ENCODE results near the gene CLEC2L. TPM values are rescaled to one million over a fixed set of nuclear protein-coding genes. Genes with fewer than 3 reads are reported as not detected.

Gene CLEC2L
- total and polyA plus RNA-seq, 5 donors from 2014 or later = 0.39 TPM; not detected in 4

DNA sequence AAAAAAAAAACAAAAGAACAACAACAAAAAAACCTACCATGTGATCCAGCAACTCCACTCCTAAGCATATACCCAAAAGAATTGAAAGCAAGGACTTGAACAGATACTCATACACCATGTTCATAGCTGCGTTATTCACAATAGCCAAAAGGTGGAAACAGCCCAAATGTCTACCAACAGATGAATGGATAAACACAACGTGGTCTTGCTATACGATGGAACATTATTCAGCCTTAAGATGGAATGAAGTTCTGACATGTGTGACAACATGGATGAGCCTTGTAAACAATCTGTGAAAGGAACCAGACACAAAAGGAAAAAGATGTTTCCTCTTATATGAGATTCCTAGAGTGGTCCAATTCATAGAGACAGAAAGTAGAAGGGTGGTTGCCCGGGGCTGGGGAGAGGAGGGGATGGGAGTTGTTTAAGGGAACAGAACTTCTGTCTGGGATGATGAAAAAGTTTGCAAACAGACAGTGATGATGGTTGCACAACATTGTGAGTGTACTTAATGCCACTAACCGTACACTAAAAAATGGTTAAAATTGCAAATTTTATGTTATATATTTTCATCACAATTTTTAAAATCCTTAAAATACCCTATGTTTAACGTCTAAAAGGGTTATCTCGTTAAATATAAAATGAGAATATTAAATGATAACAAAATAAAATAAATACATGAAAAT lies 11.6 kb downstream of the CLEC2L start:
- H3K4me1 Mint-ChIP-seq = peaks cover 0 to 4% (median 0%) of the 10 kb centered on the region in 4 donors
- no peak overlapping the region for H3K4me3 Mint-ChIP-seq
- no peak for ATAC-seq (ENCODE audit: low read depth in 2 of 2)
- H3K27ac ChIP-seq (ENCODE audit: insufficient read depth, low read length, poor library complexity, severe bottlenecking) = no peak overlapping the region
- no peaks in the 10 kb centered on the region for H3K36me3 Mint-ChIP-seq
- no peaks in the 10 kb centered on the region for H3K36me3 ChIP-seq (ENCODE audit: control insufficient read depth, insufficient read depth, low read length)
- H3K4me3 ChIP-seq (ENCODE audit: low read depth, low read length) = no peak overlapping the region
- H3K27me3 ChIP-seq (ENCODE audit: control insufficient read depth, insufficient read depth, low read length) = peaks cover 3% of the 10 kb centered on the region
- H3K9me3 ChIP-seq (ENCODE audit: control insufficient read depth in 2 of 2, low read length in 2 of 2) = no peaks in the 10 kb centered on the region
- H3K27ac Mint-ChIP-seq = no peak overlapping the region
- H3K9me3 Mint-ChIP-seq = peaks cover 0 to 4% (median 0%) of the 10 kb centered on the region in 7 donors
- H3K27me3 Mint-ChIP-seq = peaks cover 22% of the 10 kb centered on the region
- no peak for DNase-seq
- H3K4me1 ChIP-seq (ENCODE audit: control insufficient read depth, insufficient read depth, low read length, poor library complexity, severe bottlenecking) = no peaks in the 10 kb centered on the region

DNA sequence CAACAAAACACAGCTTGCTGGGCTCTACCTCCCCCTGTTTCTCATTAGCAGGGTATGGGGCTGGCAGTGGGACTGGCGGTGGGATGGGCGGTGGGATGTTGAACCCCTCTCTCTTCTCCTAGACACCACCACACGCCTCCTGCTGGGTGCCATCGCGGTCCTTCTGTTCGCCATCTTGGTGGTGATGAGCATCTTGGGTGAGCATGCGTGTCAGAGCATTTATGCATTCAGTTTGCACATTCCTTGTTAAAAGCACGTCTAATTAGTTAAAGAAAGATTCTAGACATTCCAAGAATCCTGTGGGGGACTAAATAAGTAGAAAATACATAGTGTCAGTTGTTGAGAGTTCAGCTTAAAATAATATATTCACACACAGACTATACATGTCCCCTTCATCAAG lies 12.7 kb downstream of the CLEC2L start:
- peaks cover 16% of the 10 kb centered on the region for H3K27me3 Mint-ChIP-seq
- peaks cover 0 to 1% (median 0%) of the 10 kb centered on the region in 4 donors for H3K4me1 Mint-ChIP-seq
- no peaks in the 10 kb centered on the region for H3K36me3 ChIP-seq (ENCODE audit: control insufficient read depth, insufficient read depth, low read length)

GRCh38 chr7:139538881-139539635 lies 15.6 kb downstream of the CLEC2L start:
- Mint-ChIP-seq H3K4me1 (no peaks in the 10 kb centered on the region), H3K27me3 (peaks cover 4% of the 10 kb centered on the region), H3K27ac (no peak overlapping the region), H3K9me3 (no peaks in the 10 kb centered on the region), H3K36me3 (no peaks in the 10 kb centered on the region), H3K4me3 (no peak overlapping the region)
- Histone ChIP-seq H3K4me3 (ENCODE audit: low read depth, low read length) (no peak overlapping the region), H3K4me1 (ENCODE audit: control insufficient read depth, insufficient read depth, low read length, poor library complexity, severe bottlenecking) (no peaks in the 10 kb centered on the region), H3K27ac (ENCODE audit: insufficient read depth, low read length, poor library complexity, severe bottlenecking) (no peak overlapping the region), H3K36me3 (ENCODE audit: control insufficient read depth, insufficient read depth, low read length) (no peaks in the 10 kb centered on the region), H3K9me3 (ENCODE audit: control insufficient read depth in 2 of 2, low read length in 2 of 2) (no peaks in the 10 kb centered on the region), H3K27me3 (ENCODE audit: control insufficient read depth, insufficient read depth, low read length) (no peaks in the 10 kb centered on the region)
- DNase-seq = no peak
- ATAC-seq (ENCODE audit: low read depth in 2 of 2) = no peak

More for the DNA sequence above, 12.7 kb downstream of the CLEC2L start:
- peaks cover 0 to 2% (median 0%) of the 10 kb centered on the region in 7 donors for H3K9me3 Mint-ChIP-seq
- no peak overlapping the region for H3K4me3 ChIP-seq (ENCODE audit: low read depth, low read length)
- no peak overlapping the region for H3K4me3 Mint-ChIP-seq
- no peaks in the 10 kb centered on the region for H3K4me1 ChIP-seq (ENCODE audit: control insufficient read depth, insufficient read depth, low read length, poor library complexity, severe bottlenecking)
- no peak overlapping the region for H3K27ac ChIP-seq (ENCODE audit: insufficient read depth, low read length, poor library complexity, severe bottlenecking)
- DNase-seq (no peak), ATAC-seq (ENCODE audit: low read depth in 2 of 2) (no peak)
- no peaks in the 10 kb centered on the region for H3K9me3 ChIP-seq (ENCODE audit: control insufficient read depth in 2 of 2, low read length in 2 of 2)
- H3K27ac Mint-ChIP-seq = no peak overlapping the region
- no peaks in the 10 kb centered on the region for H3K36me3 Mint-ChIP-seq
- H3K27me3 ChIP-seq (ENCODE audit: control insufficient read depth, insufficient read depth, low read length) = peaks cover 3% of the 10 kb centered on the region

GRCh38 chr7:139540203-139540602 lies 16.7 kb downstream of the CLEC2L start:
- H3K27me3 ChIP-seq (ENCODE audit: control insufficient read depth, insufficient read depth, low read length) = no peaks in the 10 kb centered on the region
- H3K4me1 ChIP-seq (ENCODE audit: control insufficient read depth, insufficient read depth, low read length, poor library complexity, severe bottlenecking) = no peaks in the 10 kb centered on the region
- Mint-ChIP-seq H3K4me1 (no peaks in the 10 kb centered on the region), H3K27ac (no peak overlapping the region), H3K4me3 (no peak overlapping the region), H3K9me3 (no peaks in the 10 kb centered on the region), H3K27me3 (no peaks in the 10 kb centered on the region), H3K36me3 (no peaks in the 10 kb centered on the region)
- no peaks in the 10 kb centered on the region for H3K36me3 ChIP-seq (ENCODE audit: control insufficient read depth, insufficient read depth, low read length)
- ATAC-seq (ENCODE audit: low read depth in 2 of 2) = no peak
- no peak overlapping the region for H3K4me3 ChIP-seq (ENCODE audit: low read depth, low read length)
- DNase-seq = no peak
- H3K9me3 ChIP-seq (ENCODE audit: control insufficient read depth in 2 of 2, low read length in 2 of 2) = no peaks in the 10 kb centered on the region
- no peak overlapping the region for H3K27ac ChIP-seq (ENCODE audit: insufficient read depth, low read length, poor library complexity, severe bottlenecking)

DNA sequence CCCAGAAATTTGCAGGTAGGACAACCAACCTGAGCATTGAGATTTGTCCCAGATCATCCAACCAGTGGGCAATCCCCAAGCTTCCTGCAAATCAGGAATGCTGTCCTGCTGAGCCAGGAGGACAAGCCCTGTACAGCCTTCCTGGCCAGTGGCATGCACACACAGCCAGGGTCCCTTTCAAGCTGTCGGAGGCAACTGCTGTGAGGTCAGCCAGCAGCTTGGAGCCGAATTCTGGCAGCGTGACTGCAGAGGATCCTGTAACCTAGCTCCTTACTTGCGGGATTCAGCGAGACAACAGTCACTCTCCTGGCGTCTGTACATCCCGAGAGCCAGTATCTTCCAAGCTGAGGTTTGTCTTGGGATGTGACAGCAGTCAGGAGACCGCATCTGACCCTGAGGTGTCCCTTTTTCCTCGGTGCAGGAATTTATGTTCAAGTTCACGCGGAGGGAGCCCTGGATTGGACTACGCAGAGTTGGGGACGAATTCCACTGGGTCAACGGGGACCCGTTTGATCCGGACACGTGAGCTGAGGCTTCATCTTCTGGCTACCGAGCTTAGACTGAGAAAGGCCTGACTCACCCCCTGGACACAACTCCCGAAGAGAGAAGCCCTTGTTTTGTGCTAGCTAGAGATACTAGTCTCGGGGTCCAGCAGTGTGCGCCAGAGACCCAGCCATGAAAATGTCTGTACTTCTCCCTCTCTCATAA lies 18.3 kb downstream of the CLEC2L start:
- Mint-ChIP-seq H3K27ac (no peak overlapping the region), H3K4me3 (no peak overlapping the region), H3K27me3 (no peaks in the 10 kb centered on the region), H3K4me1 (no peaks in the 10 kb centered on the region), H3K9me3 (no peaks in the 10 kb centered on the region), H3K36me3 (no peaks in the 10 kb centered on the region)
- no peak for DNase-seq
- H3K27ac ChIP-seq (ENCODE audit: insufficient read depth, low read length, poor library complexity, severe bottlenecking) = no peak overlapping the region
- H3K27me3 ChIP-seq (ENCODE audit: control insufficient read depth, insufficient read depth, low read length) = no peaks in the 10 kb centered on the region
- no peak overlapping the region for H3K4me3 ChIP-seq (ENCODE audit: low read depth, low read length)
- ATAC-seq (ENCODE audit: low read depth in 2 of 2) = no peak
- no peaks in the 10 kb centered on the region for H3K9me3 ChIP-seq (ENCODE audit: control insufficient read depth in 2 of 2, low read length in 2 of 2)
- H3K4me1 ChIP-seq (ENCODE audit: control insufficient read depth, insufficient read depth, low read length, poor library complexity, severe bottlenecking) = no peaks in the 10 kb centered on the region
- H3K36me3 ChIP-seq (ENCODE audit: control insufficient read depth, insufficient read depth, low read length) = no peaks in the 10 kb centered on the region

- no peak overlapping the region for H3K27ac ChIP-seq (ENCODE audit: insufficient read depth, low read length, poor library complexity, severe bottlenecking)
- H3K36me3 Mint-ChIP-seq = no peaks in the 10 kb centered on the region
Measured at GRCh38 chr7:139542308-139543151, 19.0 kb downstream of the CLEC2L start.

DNA sequence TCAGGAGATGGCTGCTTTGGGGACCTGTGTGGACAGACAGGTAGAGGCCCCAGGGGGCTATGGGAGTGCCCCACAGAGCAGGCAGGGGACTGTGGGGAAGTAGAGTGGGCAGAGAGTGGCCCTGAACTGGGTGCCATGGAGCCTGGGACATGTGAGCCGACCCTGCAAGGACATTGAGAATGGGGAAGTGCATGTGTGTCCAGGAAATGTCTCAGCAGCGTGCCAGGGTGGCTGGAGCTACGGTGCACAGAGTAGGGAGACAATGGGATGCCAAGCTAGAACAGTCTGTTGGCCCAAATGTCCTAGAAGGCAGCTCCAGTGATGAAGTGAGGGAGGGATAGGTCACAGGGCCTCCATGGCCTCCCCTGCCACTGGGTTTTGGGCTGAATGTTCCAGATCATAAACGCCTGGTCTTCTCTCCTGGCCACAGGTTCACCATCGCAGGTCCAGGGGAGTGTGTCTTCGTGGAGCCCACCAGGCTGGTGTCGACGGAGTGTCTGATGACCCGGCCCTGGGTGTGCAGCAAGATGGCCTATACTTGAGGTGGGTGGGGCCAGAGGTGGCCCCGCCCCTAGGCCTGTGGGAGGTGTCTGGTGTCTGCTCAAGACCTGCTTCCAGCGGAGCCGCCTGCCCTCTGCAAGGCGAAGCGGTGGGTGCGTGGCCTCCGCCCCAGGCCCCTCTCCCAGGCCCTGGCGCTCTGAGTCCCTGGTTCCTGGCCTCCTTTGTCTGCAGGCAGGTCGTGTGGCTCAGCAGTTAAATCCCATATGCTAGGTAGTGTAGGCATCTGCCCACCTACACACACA lies 20.5 kb downstream of the CLEC2L start:
- H3K27ac Mint-ChIP-seq = no peak overlapping the region

More at GRCh38 chr7:139542308-139543151, 19.0 kb downstream of the CLEC2L start:
- Histone ChIP-seq H3K4me3 (ENCODE audit: low read depth, low read length) (no peak overlapping the region), H3K27me3 (ENCODE audit: control insufficient read depth, insufficient read depth, low read length) (no peaks in the 10 kb centered on the region), H3K4me1 (ENCODE audit: control insufficient read depth, insufficient read depth, low read length, poor library complexity, severe bottlenecking) (no peaks in the 10 kb centered on the region), H3K9me3 (ENCODE audit: control insufficient read depth in 2 of 2, low read length in 2 of 2) (no peaks in the 10 kb centered on the region), H3K36me3 (ENCODE audit: control insufficient read depth, insufficient read depth, low read length) (no peaks in the 10 kb centered on the region)
- Mint-ChIP-seq H3K27ac (no peak overlapping the region), H3K27me3 (no peaks in the 10 kb centered on the region), H3K4me1 (no peaks in the 10 kb centered on the region), H3K9me3 (no peaks in the 10 kb centered on the region), H3K4me3 (no peak overlapping the region)
- DNase-seq (no peak), ATAC-seq (ENCODE audit: low read depth in 2 of 2) (no peak)

More for the DNA sequence above, 20.5 kb downstream of the CLEC2L start:
- no peaks in the 10 kb centered on the region for H3K9me3 ChIP-seq (ENCODE audit: control insufficient read depth in 2 of 2, low read length in 2 of 2)
- H3K4me3 Mint-ChIP-seq = no peak overlapping the region
- DNase-seq (no peak), ATAC-seq (ENCODE audit: low read depth in 2 of 2) (no peak)
- H3K4me3 ChIP-seq (ENCODE audit: low read depth, low read length) = no peak overlapping the region
- H3K27me3 ChIP-seq (ENCODE audit: control insufficient read depth, insufficient read depth, low read length) = no peaks in the 10 kb centered on the region
- H3K36me3 Mint-ChIP-seq = no peaks in the 10 kb centered on the region
- no peaks in the 10 kb centered on the region for H3K9me3 Mint-ChIP-seq
- H3K4me1 ChIP-seq (ENCODE audit: control insufficient read depth, insufficient read depth, low read length, poor library complexity, severe bottlenecking) = no peaks in the 10 kb centered on the region
- no peaks in the 10 kb centered on the region for H3K4me1 Mint-ChIP-seq
- H3K27ac ChIP-seq (ENCODE audit: insufficient read depth, low read length, poor library complexity, severe bottlenecking) = no peak overlapping the region
- no peaks in the 10 kb centered on the region for H3K36me3 ChIP-seq (ENCODE audit: control insufficient read depth, insufficient read depth, low read length)
- no peaks in the 10 kb centered on the region for H3K27me3 Mint-ChIP-seq
